Measurements from ENCODE around the gene ERCC1.
A peak's percentile ranks its signal among the peaks of the same experiment; 100 is the strongest.

Gene ERCC1

DNA sequence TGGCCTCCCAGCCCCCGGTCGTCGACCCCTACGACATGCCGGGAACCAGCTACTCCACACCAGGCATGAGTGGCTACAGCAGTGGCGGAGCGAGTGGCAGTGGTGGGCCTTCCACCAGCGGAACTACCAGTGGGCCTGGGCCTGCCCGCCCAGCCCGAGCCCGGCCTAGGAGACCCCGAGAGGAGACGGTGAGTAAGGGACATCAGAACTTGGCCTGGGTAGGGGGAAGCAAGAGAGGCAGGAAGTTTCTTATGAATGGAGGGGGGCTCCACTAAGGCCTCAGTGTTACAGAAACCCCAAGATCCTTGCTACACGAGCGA lies 47.0 kb upstream of the ERCC1 start:
- no peak overlapping the region for H3K27ac ChIP-seq
- H3K9me3 ChIP-seq, result no peaks in the 10 kb centered on the region
- no peaks in the 10 kb centered on the region for H3K36me3 ChIP-seq
- TF ChIP-seq, protein P1, sequence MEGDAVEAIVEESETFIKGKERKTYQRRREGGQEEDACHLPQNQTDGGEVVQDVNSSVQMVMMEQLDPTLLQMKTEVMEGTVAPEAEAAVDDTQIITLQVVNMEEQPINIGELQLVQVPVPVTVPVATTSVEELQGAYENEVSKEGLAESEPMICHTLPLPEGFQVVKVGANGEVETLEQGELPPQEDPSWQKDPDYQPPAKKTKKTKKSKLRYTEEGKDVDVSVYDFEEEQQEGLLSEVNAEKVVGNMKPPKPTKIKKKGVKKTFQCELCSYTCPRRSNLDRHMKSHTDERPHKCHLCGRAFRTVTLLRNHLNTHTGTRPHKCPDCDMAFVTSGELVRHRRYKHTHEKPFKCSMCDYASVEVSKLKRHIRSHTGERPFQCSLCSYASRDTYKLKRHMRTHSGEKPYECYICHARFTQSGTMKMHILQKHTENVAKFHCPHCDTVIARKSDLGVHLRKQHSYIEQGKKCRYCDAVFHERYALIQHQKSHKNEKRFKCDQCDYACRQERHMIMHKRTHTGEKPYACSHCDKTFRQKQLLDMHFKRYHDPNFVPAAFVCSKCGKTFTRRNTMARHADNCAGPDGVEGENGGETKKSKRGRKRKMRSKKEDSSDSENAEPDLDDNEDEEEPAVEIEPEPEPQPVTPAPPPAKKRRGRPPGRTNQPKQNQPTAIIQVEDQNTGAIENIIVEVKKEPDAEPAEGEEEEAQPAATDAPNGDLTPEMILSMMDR (IDR thresholded peaks at IDR 0.05), result no peak
- no peak overlapping the region for H3K4me3 ChIP-seq (ENCODE audit: low read depth in 1 of 2, low read length in 1 of 2)
- H3K27me3 ChIP-seq, result peaks cover 77% of the 10 kb centered on the region
- H3K4me1 ChIP-seq (ENCODE audit: control insufficient read depth in 1 of 2, insufficient read depth in 1 of 2, low read depth in 1 of 2, low read length in 1 of 2), result peaks cover 37 to 44% of the 10 kb centered on the region in 2 experiments

DNA sequence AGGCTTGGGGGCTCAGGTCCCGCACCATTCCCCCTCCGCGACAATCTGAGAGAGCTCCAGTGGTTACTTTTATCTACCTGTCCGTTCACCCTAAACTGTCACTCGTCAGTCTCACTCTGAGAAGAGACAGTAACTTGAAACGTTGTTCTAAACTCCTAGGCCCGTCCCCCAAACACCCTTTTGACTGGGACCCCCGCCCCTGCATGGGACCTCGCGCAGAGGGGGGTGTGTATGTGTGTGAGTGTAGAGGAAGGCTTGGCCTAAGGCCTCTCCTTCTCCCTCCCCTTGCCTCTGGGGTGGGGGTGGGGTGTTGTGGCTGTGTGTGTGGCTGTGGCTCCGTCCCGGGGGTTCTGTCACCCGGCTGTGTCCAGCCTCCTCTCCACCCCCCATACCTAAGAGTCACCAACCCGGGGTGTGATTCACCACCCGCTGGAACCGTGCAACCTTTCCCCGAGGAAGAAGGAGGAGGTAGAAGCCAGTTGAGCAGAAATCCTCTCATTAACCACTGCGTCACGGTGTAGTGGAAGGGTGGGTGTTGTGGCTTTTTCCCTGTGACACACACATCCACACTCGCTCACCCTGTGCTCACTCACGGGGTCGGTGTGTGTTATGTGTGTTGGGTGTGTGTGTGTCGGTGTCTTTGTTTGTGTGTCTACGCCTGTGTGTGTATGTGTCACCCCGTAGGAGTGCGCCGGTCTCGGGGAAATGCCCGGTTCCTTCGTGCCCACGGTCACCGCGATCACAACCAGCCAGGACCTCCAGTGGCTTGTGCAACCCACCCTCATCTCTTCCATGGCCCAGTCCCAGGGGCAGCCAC lies 46.4 kb upstream of the ERCC1 start:
- H3K4me3 ChIP-seq (ENCODE audit: low read depth in 1 of 2, low read length in 1 of 2), result peak overlapping the region; percentile 66 to 73
- no peaks in the 10 kb centered on the region for H3K9me3 ChIP-seq
- H3K4me1 ChIP-seq (ENCODE audit: control insufficient read depth in 1 of 2, insufficient read depth in 1 of 2, low read depth in 1 of 2, low read length in 1 of 2), result peaks cover 37 to 44% of the 10 kb centered on the region in 2 experiments
- H3K36me3 ChIP-seq, result no peaks in the 10 kb centered on the region
- H3K27ac ChIP-seq, result peak overlapping the region; percentile 91
- TF ChIP-seq, protein P1 (IDR thresholded peaks at IDR 0.05), result no peak
- peaks cover 77% of the 10 kb centered on the region for H3K27me3 ChIP-seq

DNA sequence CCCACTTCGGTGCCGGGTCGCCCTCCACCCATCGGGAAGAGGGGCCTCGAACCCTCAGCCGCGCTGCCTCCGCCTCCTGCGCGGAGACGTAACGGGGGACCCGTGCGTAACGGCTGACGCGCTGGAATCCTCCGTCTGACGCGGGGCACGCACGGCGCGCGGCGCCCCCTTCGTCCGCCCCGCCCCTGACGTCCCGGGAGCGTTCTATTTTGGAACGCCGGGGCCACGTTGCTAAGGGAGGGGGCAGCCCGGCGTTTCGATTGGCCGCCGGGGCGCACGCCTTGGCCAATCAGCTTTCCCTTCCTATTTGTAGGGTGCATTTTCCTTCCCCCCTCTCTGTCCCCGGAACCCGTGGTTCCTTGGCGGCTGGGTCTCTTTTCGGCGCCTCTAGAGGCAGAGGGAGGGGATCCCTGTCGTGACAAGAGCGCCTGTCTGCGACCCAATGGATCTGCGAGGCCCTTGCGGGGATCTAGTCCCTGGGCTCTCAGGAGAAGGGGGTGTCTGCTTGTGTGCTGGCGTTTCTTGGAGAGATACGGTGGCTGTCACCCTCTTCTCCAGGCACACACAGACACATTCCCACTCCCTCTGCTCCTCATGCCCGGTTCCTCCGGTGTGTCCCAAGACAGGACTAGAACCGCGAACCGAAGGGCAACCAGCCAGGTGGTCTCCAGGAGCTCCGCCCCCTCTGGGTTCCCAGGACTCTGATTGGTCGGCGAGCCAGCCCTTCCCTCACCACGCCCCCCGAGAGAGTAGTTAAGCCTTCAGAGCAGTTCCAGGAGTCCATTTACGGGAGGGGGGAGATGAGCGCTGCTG lies 45.6 kb upstream of the ERCC1 start:
- Histone ChIP-seq H3K9me3 (no peaks in the 10 kb centered on the region), H3K27me3 (peaks cover 77% of the 10 kb centered on the region), H3K4me3 (ENCODE audit: low read depth in 1 of 2, low read length in 1 of 2) (peak overlapping the region; percentile 66 to 73), H3K27ac (peak overlapping the region; percentile 91), H3K4me1 (ENCODE audit: control insufficient read depth in 1 of 2, insufficient read depth in 1 of 2, low read depth in 1 of 2, low read length in 1 of 2) (peaks cover 37 to 44% of the 10 kb centered on the region in 2 experiments), H3K36me3 (no peaks in the 10 kb centered on the region)
- TF ChIP-seq, protein P1 (IDR thresholded peaks at IDR 0.05), result peak; percentile 33

DNA sequence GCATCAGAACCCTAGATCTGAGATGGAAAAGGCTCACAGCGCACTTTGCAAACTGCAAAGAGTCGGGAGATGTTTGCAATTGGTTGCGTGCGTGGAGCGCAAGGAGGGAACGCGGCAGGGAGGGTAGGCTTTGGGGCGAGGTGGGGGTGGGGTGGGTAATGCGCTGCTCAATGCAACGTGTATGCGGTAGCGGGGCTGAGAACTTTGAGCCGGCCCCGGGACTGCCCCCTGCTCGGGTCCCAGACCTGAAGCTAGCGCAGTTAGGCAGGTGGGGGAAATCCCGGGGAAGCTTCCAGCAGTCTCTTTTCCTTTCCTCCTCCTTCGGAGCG lies 45.0 kb upstream of the ERCC1 start:
- TF ChIP-seq, protein P1 (IDR thresholded peaks at IDR 0.05), result no peak
- peaks cover 37 to 44% of the 10 kb centered on the region in 2 experiments for H3K4me1 ChIP-seq (ENCODE audit: control insufficient read depth in 1 of 2, insufficient read depth in 1 of 2, low read depth in 1 of 2, low read length in 1 of 2)

DNA sequence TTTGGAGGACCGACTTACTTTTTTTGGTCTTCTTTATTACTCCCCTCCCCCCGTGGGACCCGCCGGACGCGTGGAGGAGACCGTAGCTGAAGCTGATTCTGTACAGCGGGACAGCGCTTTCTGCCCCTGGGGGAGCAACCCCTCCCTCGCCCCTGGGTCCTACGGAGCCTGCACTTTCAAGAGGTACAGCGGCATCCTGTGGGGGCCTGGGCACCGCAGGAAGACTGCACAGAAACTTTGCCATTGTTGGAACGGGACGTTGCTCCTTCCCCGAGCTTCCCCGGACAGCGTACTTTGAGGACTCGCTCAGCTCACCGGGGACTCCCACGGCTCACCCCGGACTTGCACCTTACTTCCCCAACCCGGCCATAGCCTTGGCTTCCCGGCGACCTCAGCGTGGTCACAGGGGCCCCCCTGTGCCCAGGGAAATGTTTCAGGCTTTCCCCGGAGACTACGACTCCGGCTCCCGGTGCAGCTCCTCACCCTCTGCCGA lies 44.5 kb upstream of the ERCC1 start:
- Histone ChIP-seq H3K4me3 (ENCODE audit: low read depth in 1 of 2, low read length in 1 of 2) (peak overlapping the region; percentile 66 to 73), H3K36me3 (no peaks in the 10 kb centered on the region), H3K27me3 (peaks cover 67% of the 10 kb centered on the region), H3K4me1 (ENCODE audit: control insufficient read depth in 1 of 2, insufficient read depth in 1 of 2, low read depth in 1 of 2, low read length in 1 of 2) (peaks cover 37 to 43% of the 10 kb centered on the region in 2 experiments), H3K27ac (peak overlapping the region; percentile 91), H3K9me3 (no peaks in the 10 kb centered on the region)
- TF ChIP-seq, protein P1 (IDR thresholded peaks at IDR 0.05), result no peak

More for the DNA sequence above, 45.0 kb upstream of the ERCC1 start:
- Histone ChIP-seq H3K36me3 (no peaks in the 10 kb centered on the region), H3K27ac (peak overlapping the region; percentile 91), H3K9me3 (no peaks in the 10 kb centered on the region), H3K4me3 (ENCODE audit: low read depth in 1 of 2, low read length in 1 of 2) (peak overlapping the region; percentile 66 to 73), H3K27me3 (peaks cover 73% of the 10 kb centered on the region)

Measured in neutrophil (primary cell).